K562 (cell line): ENCODE measurements around the gene VARS1. TPM values are rescaled to one million over a fixed set of nuclear protein-coding genes. Genes with fewer than 3 reads are reported as not detected.

Source experiments
- ATAC-seq: fragments of 200-7000 bp; cut with Tn5 transposase; 3 replicates; pipeline ENCODE4 v1.9.1; 2020; ENCODE audit warnings: moderate library complexity
- BruUV-seq: library from RNA; stranded (reverse); fragments of 400-500 nt; replicated peaks from 2 replicates; lab custom pipeline; 2021; lab: Mats Ljungman, UMichigan
- CTCF ChIA-PET: fragments of 300-600 bp; formaldehyde crosslinking; extraction: SDS; loops from one replicate; lab custom pipeline; 2021; ENCODE audit warnings: low intra/inter-chr PET ratio; lab: Yijun Ruan, JAX
- POLR2A ChIA-PET: fragments of 300-600, 350-650 bp; sonication (Branson Sonifier 250); formaldehyde crosslinking; extraction: SDS; loops from one replicate; lab custom pipeline; 2021; ENCODE audit warnings: antibody characterized with exemption, inconsistent platforms; lab: Yijun Ruan, JAX
- DNase-seq, 4 experiments: peaks; one replicate each; pipeline versions ENCODE4 v3.0.0 to v3.0.0-alpha.2; 2011 to 2018; ENCODE audit warnings: low spot score in 3 of 4, mixed read lengths in 3 of 4; ENCODE audit errors: extremely low read depth in 1 of 4
- FAIRE-seq: peaks from 2 replicates; lab custom pipeline; 2011; peaks lifted over from hg19 to GRCh38; lab: Jason Lieb, UNC
- H2AFZ ChIP-seq: 2 replicates; pipeline ENCODE4 v1.6.0; 2011; ENCODE audit warnings: low read depth, low read length, control low read depth, inconsistent platforms
- H3K27ac ChIP-seq: fragments of 200-600 bp; 3 replicates; pipeline ENCODE4 v1.8.0; 2011; ENCODE audit warnings: low read depth, mild to moderate bottlenecking, control low read depth, inconsistent platforms, low read length, moderate library complexity, mixed read lengths; ENCODE audit errors: extremely low read depth
- H3K27me3 ChIP-seq, 2 experiments: fragments of 300-600 bp in 1 of 2; 2 replicates in 1 of 2; 3 replicates in 1 of 2; pipeline versions ENCODE4 v1.6.0 to v1.8.0; 2011; ENCODE audit warnings: inconsistent platforms in 2 of 2, low read length in 2 of 2, mild to moderate bottlenecking in 1 of 2, mixed read lengths in 1 of 2, moderate library complexity in 1 of 2; ENCODE audit not compliant: control insufficient read depth in 2 of 2, insufficient read depth in 2 of 2
- H3K36me3 ChIP-seq: fragments of 300-600 bp; 3 replicates; pipeline ENCODE4 v1.8.0; 2011; ENCODE audit warnings: mild to moderate bottlenecking, low read length, inconsistent platforms; ENCODE audit not compliant: control insufficient read depth, insufficient read depth
- H3K4me1 ChIP-seq, 2 experiments: fragments of 200-600 bp in 1 of 2; replicated peaks in 1 of 2; 2 replicates in 1 of 2; 3 replicates in 1 of 2; pipeline versions ENCODE4 v1.5.1 to v1.8.0; 2011; ENCODE audit warnings: inconsistent platforms in 2 of 2, low read length in 2 of 2, mild to moderate bottlenecking in 1 of 2, mixed read lengths in 1 of 2, moderate library complexity in 1 of 2; ENCODE audit not compliant: control insufficient read depth in 2 of 2, insufficient read depth in 2 of 2
- H3K4me2 ChIP-seq: 2 replicates; pipeline ENCODE4 v1.6.1; 2011; ENCODE audit warnings: low read length, control low read depth, inconsistent platforms, mixed read lengths; ENCODE audit not compliant: insufficient read depth
- H3K4me3 ChIP-seq: fragments of 200-600 bp; sonication (generic), shearing (Covaris generic); 2 replicates; pipeline ENCODE4 v1.5.1; 2016; ENCODE audit warnings: control low read depth, inconsistent platforms
- H3K79me2 ChIP-seq: fragments of 200-600 bp; 3 replicates; pipeline ENCODE4 v1.8.0; 2011; ENCODE audit warnings: low read length, inconsistent platforms; ENCODE audit not compliant: control insufficient read depth, insufficient read depth
- H3K9ac ChIP-seq, 2 experiments: 2 replicates each; pipeline versions ENCODE4 v1.6.0 to v1.6.1; 2011; ENCODE audit warnings: low read depth in 2 of 2, low read length in 2 of 2, control low read depth in 1 of 2, inconsistent platforms in 1 of 2, mild to moderate bottlenecking in 1 of 2, mixed read lengths in 1 of 2; ENCODE audit not compliant: insufficient read depth in 1 of 2
- H3K9me1 ChIP-seq: one replicate; pipeline ENCODE4 v1.6.0; 2011; ENCODE audit warnings: inconsistent platforms, mild to moderate bottlenecking, low read length, moderate library complexity; ENCODE audit not compliant: control insufficient read depth, insufficient read depth
- H3K9me3 ChIP-seq: replicated peaks from 2 replicates; pipeline ENCODE4 v1.5.1; 2011; ENCODE audit warnings: low read depth, low read length, inconsistent platforms; ENCODE audit not compliant: control insufficient read depth, insufficient read depth
- H4K20me1 ChIP-seq: replicated peaks from 2 replicates; pipeline ENCODE4 v1.6.1; 2011; ENCODE audit warnings: low read length, inconsistent platforms, mixed read lengths; ENCODE audit not compliant: control insufficient read depth, insufficient read depth
- E2F3 ChIP-seq: fragments of 250-450 bp; sonication (Bioruptor Pico); IDR thresholded peaks from 2 replicates; pipeline ENCODE4 v1.4.0; 2020; ENCODE audit warnings: mild to moderate bottlenecking
- HMGN3 ChIP-seq: IDR thresholded peaks from 2 replicates; pipeline ENCODE4 v1.6.1; 2011; ENCODE audit warnings: borderline replicate concordance, low read depth, mild to moderate bottlenecking, mixed read lengths, low read length; ENCODE audit not compliant: insufficient read length; ENCODE audit errors: extremely low read depth
- NBN ChIP-seq: fragments of 450-650 bp; IDR thresholded peaks from 2 replicates; pipeline ENCODE4 v1.6.1; 2016; ENCODE audit warnings: low read depth, mild to moderate bottlenecking
- NCOA4 ChIP-seq: fragments of 450-650 bp; IDR thresholded peaks from 2 replicates; pipeline ENCODE4 v1.6.1; 2018; ENCODE audit warnings: mild to moderate bottlenecking; ENCODE audit not compliant: partially characterized antibody
- WHSC1 ChIP-seq: IDR thresholded peaks from one replicate; pipeline ENCODE4 v1.6.1; 2012; ENCODE audit warnings: low read length, control low read depth, inconsistent platforms
- WGBS: fragments of 100-300 bp; shearing (Covaris generic); methylation state at CpG from one replicate; pipeline ENCODE4 v1.1.6; 2016; ENCODE audit warnings: low coverage, mixed read lengths; ENCODE audit not compliant: insufficient coverage; ENCODE audit errors: missing lambda C conversion rate; 5-methylcytosine and 5-hydroxymethylcytosine counted together
- in situ Hi-C: fragments of 300-500 bp; cut with MboI; formaldehyde crosslinking; loops from 4 replicates; pipeline ENCODE4 v1.15.0; 2018; ENCODE audit warnings: inconsistent platforms, mixed read lengths
- intact Hi-C: fragments of 100-400 bp; cut with micrococcal nuclease; formaldehyde crosslinking; loops from 2 replicates; pipeline ENCODE4 v1.14.2; 2022
- polyA plus RNA-seq, 8 experiments: library from polyadenylated mRNA; depleted of rRNA in 4 of 8; stranded (reverse) in 5 of 8; unstranded in 3 of 8; fragments of >200 nt; fragmentation: Nextera tagmentation in 2 of 8; fragmentation: Illumina TruSeq in 1 of 8; extraction: Ambion mirVana in 2 of 8; extraction: Trizol in 1 of 8; gene quantifications; 2 replicates each; pipeline versions ENCODE4 v1.2.1 to v1.2.3, GENCODE V29; 2011 to 2014; ENCODE audit warnings: inconsistent platforms in 1 of 8, missing spikeins in 1 of 8
- total RNA-seq, 7 experiments: library from RNA; depleted of rRNA in 6 of 7; stranded (reverse); fragments of >200 nt in 6 of 7; fragmentation: Illumina TruSeq in 2 of 7; extraction: Trizol in 2 of 7; gene quantifications; 2 replicates each; pipeline versions ENCODE4 v1.2.1 to v1.2.3, GENCODE V29; 2011 to 2021; ENCODE audit warnings: low replicate concordance in 1 of 7
- TF ChIP-seq, protein P1 (sequence below): fragments of 450-650 bp; formaldehyde crosslinking; IDR thresholded peaks from 2 replicates; pipeline ENCODE4 v1.4.0; 2022; ENCODE audit warnings: missing genetic modification characterization
- TF ChIP-seq, protein P2 (sequence below): sonication (generic); formaldehyde crosslinking; IDR thresholded peaks from 2 replicates; pipeline ENCODE4 v1.8.0; 2022; ENCODE audit warnings: mild to moderate bottlenecking, missing genetic modification reagents

VARS1 gene
- total and polyA plus RNA-seq, 9 of the 15 experiments (the other 6 are each of a cell fraction or from before 2014, with no cell fraction given): 2.9 to 488 (median 130) TPM

DNA sequence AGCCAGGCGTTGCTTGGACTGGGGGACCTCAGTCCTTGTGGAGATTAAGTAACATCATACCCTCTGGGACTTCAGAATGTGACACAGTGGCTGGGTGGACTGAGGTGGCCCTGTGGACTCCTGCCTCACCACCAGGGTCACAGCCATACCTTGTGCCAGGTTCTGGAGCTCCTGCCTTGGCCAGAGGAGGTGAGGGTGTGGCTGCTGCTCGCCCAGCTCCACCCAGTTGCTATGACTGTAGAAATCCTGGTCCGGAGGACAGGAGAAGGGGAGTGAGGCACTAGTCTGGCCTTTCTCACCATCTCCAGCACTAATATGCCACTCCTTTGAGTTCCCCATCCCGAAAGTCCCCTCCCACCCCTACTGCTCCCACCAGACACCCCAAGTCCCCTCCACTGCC lies 20.4 kb downstream of the VARS1 start:
- Histone ChIP-seq H3K9ac (peak overlapping the region; percentile 1 to 88; a peak in 3 of 4 replicates), H2AFZ (peak overlapping the region; percentile 50)
- TF ChIP-seq, protein P1, sequence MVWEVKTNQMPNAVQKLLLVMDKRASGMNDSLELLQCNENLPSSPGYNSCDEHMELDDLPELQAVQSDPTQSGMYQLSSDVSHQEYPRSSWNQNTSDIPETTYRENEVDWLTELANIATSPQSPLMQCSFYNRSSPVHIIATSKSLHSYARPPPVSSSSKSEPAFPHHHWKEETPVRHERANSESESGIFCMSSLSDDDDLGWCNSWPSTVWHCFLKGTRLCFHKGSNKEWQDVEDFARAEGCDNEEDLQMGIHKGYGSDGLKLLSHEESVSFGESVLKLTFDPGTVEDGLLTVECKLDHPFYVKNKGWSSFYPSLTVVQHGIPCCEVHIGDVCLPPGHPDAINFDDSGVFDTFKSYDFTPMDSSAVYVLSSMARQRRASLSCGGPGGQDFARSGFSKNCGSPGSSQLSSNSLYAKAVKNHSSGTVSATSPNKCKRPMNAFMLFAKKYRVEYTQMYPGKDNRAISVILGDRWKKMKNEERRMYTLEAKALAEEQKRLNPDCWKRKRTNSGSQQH (CRISPR knock-in tag): no peak
- TF ChIP-seq NCOA4 (no peak), WHSC1 (peak; percentile 26), E2F3 (CRISPR knock-in tag) (no peak), NBN (no peak), HMGN3 (peak; percentile 4)
- TF ChIP-seq, protein P2, sequence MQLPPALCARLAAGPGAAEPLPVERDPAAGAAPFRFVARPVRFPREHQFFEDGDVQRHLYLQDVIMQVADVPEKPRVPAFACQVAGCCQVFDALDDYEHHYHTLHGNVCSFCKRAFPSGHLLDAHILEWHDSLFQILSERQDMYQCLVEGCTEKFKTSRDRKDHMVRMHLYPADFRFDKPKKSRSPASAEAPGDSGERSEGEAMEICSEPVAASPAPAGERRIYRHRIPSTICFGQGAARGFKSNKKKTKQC: 0 out of 2 replicates have a peak, but pooled peaks have one; percentile 34

More for the DNA sequence above, 20.4 kb downstream of the VARS1 start:
- WGBS: 47% methylated on average over 4 of the region's 4 CpGs
- peak overlapping the region; percentile 31; the same call in 2 of the 3 replicates for H3K27ac ChIP-seq
- no TSS peak for BruUV-seq
- CTCF ChIA-PET: no interaction called here
- H3K4me3 ChIP-seq: no peak overlapping the region
- no peak for ATAC-seq
- 0 out of 2 replicates have a peak overlapping the region, but pooled peaks have one; percentile 4 for H3K4me2 ChIP-seq
- POLR2A ChIA-PET: interaction anchor here (0.5 to 8.8 kb wide), 27 partner anchors 8 to 114 kb away, joined by 3 to 38 read pairs (median 4); partner anchors contain the start of genes C6orf47, CLIC1, CSNK2B and GPANK1
- in situ Hi-C loops (no loop called here), intact Hi-C loops (loop anchor here (10.0 kb wide), 1 partner anchor 230 kb away; the partner anchor contains the start of genes ATP6V1G2, DDX39B and NFKBIL1)
- no peaks in the 10 kb centered on the region for H3K27me3 ChIP-seq
- peaks cover 28% of the 10 kb centered on the region; the same call in 2 of the 3 replicates for H3K36me3 ChIP-seq
- H4K20me1 ChIP-seq: no peaks in the 10 kb centered on the region
- H3K9me3 ChIP-seq: no peaks in the 10 kb centered on the region
- no peak for FAIRE-seq
- peaks cover 47 to 87% of the 10 kb centered on the region in 2 experiments for H3K4me1 ChIP-seq
- DNase-seq: peak in 1 of 4 experiments; percentile 55
- H3K79me2 ChIP-seq: no peaks in the 10 kb centered on the region
- H3K9me1 ChIP-seq: peaks cover 6% of the 10 kb centered on the region
